Measurements from ENCODE around the gene MYD88. TPM values are rescaled to one million over a fixed set of nuclear protein-coding genes. Genes with fewer than 3 reads are reported as not detected.

Gene MYD88
- total RNA-seq, 5 donors from 2014 or later (not counting 1 experiment from before 2014, with no cell fraction given) = 32.4 to 68.5 (median 56.6) TPM

DNA sequence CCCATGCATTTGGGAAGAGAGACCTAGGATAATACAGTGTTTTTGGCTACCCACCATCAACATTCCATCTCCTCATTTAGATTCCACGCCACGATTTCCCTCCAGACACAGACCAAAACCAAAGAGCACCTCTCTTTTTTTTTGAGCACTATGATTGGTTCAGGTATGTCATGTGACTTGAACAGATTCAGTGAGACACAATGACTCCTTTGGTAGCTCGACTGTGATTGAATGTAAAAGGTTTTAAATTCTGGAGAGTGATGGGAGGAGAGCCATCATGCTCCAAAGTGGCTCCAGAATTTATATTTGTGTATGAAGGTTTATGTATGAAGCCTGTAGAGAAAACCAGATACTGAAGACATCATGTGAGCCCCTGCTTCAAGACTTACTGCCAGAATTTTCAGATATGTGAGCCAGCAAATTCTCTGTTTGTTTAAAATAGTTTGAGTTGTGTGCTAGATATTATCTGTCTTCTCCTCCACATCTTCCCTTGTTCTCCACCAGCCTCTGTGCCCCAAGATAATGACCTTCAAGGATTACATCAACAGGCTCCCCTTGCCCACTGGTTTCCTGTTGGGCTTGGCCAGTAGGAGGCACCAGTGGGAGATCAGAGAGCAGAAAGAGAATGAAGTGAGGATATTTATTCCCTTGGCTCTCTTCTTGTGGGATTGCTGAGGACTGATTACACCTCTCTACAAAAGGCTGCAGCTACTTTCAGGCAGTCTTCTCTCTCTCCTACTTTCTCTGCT is 12.5 kb downstream of the MYD88 start:
- H3K27ac Mint-ChIP-seq = peak overlapping the region; percentile 81 to 90
- Histone ChIP-seq H3K9me3 (peaks cover 6% of the 10 kb centered on the region), H3K36me3 (ENCODE audit: control insufficient read depth in 2 of 2, extremely low read depth in 1 of 2, insufficient read depth in 1 of 2, low read length in 1 of 2) (no peaks in the 10 kb centered on the region), H3K4me3 (ENCODE audit: control insufficient read depth in 1 of 2, extremely low read depth in 1 of 2, low read length in 1 of 2) (no peak overlapping the region), H3K27ac (ENCODE audit: low read length) (peak overlapping the region; percentile 59), H3K4me1 (ENCODE audit: control insufficient read depth in 1 of 2, extremely low read depth in 1 of 2, insufficient read depth in 2 of 2, low read length in 2 of 2) (peaks cover 0 to 19% of the 10 kb centered on the region in 2 experiments), H3K27me3 (replicated peaks in 1 of 2; ENCODE audit: control insufficient read depth in 2 of 2, extremely low read depth in 1 of 2, insufficient read depth in 2 of 2, low read length in 1 of 2) (no peaks in the 10 kb centered on the region)
- peaks cover 0 to 14% (median 7%) of the 10 kb centered on the region in 3 donors for H3K9me3 Mint-ChIP-seq
- CTCF ChIA-PET = no interaction called here
- ATAC-seq (replicated peaks in 1 of 4) = no peak
- H3K27me3 Mint-ChIP-seq = no peaks in the 10 kb centered on the region
- peaks cover 21 to 46% (median 29%) of the 10 kb centered on the region in 3 donors for H3K4me1 Mint-ChIP-seq
- no CpG with 5 or more reads among the region's 3 CpGs for WGBS (ENCODE audit: insufficient coverage)
- no peaks in the 10 kb centered on the region for H3K36me3 Mint-ChIP-seq
- DNase-seq = no peak
- no peak overlapping the region for H3K4me3 Mint-ChIP-seq
- POLR2A ChIA-PET = no interaction called here

DNA sequence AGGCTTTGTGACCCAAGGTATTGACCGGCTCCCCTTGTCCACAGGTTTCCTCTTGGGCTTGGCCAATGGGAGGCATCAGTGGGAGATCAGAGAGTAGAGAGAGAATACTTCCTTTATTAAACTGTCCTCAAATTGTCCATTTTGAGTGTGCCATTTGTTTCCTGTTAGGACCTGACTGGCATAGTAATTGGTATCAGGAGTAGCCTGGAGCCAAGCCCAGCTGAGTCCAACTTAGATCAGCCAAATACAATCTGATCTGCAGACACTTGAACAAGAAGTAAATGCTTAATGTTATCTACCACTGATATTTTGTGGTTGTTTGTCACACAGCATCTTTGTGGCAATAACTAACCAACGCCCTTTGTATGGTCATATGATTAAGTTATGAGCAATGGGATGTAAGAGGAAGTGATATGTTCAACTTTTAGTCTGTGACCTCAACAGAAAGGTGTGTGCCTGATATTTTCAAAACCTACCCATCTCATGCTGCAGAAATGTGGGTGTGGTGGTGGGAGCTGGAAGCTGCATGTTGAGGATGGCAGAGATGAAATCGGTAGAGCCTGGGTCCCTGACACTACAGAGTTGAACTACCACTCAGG is 13.3 kb downstream of the MYD88 start:
- peaks cover 0 to 6% (median 2%) of the 10 kb centered on the region in 3 donors for H3K9me3 Mint-ChIP-seq
- H3K4me1 Mint-ChIP-seq = peaks cover 21 to 46% (median 29%) of the 10 kb centered on the region in 3 donors
- no peaks in the 10 kb centered on the region for H3K27me3 Mint-ChIP-seq
- no peak overlapping the region for H3K4me3 ChIP-seq (ENCODE audit: control insufficient read depth in 1 of 2, extremely low read depth in 1 of 2, low read length in 1 of 2)
- ATAC-seq (replicated peaks in 1 of 4) = peak; percentile 55 to 84 (median 76)
- H3K27ac ChIP-seq (ENCODE audit: low read length) = peak overlapping the region; percentile 59
- H3K36me3 ChIP-seq (ENCODE audit: control insufficient read depth in 2 of 2, extremely low read depth in 1 of 2, insufficient read depth in 1 of 2, low read length in 1 of 2) = no peaks in the 10 kb centered on the region
- H3K4me1 ChIP-seq (ENCODE audit: control insufficient read depth in 1 of 2, extremely low read depth in 1 of 2, insufficient read depth in 2 of 2, low read length in 2 of 2) = peaks cover 0 to 19% of the 10 kb centered on the region in 2 experiments
- H3K36me3 Mint-ChIP-seq = no peaks in the 10 kb centered on the region
- no peak overlapping the region for H3K4me3 Mint-ChIP-seq
- DNase-seq = peak in 2 of 35 experiments; percentile 19 to 49
- H3K27ac Mint-ChIP-seq = peak overlapping the region; percentile 81 to 90
- H3K27me3 ChIP-seq (replicated peaks in 1 of 2; ENCODE audit: control insufficient read depth in 2 of 2, extremely low read depth in 1 of 2, insufficient read depth in 2 of 2, low read length in 1 of 2) = no peaks in the 10 kb centered on the region
- WGBS (ENCODE audit: insufficient coverage) = no CpG with 5 or more reads among the region's 3 CpGs
- H3K9me3 ChIP-seq = peaks cover 2% of the 10 kb centered on the region
- POLR2A ChIA-PET = interaction anchor here in 1 of 2 donors (0.7 kb wide), 1 partner anchor 1363 kb away, joined by 4 read pairs; no protein-coding TSS in a partner anchor
- CTCF ChIA-PET = no interaction called here

DNA sequence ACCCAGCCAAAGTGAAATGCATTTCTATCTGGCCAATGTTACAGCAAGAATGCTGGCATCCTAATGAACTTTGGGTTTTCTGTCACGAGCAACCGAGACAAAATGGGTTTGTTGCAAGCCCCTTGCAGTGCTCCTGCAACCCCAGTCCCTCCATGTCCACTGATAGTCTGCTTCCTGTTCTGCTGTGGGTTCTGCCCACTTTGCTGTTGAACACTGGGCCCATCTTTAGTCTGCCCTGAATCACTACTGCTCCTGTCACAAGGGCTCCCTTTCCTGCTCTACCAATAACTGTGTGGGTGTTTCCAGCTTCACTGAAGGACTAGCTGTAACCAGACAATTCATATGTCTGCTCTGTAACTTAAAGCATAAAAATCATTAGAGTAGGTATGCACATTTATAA is 14.1 kb downstream of the MYD88 start:
- Mint-ChIP-seq H3K36me3 (no peaks in the 10 kb centered on the region), H3K9me3 (peaks cover 0 to under 1% (median 0%) of the 10 kb centered on the region in 3 donors), H3K4me3 (no peak overlapping the region), H3K4me1 (peaks cover 21 to 43% (median 29%) of the 10 kb centered on the region in 3 donors), H3K27me3 (no peaks in the 10 kb centered on the region), H3K27ac (peak overlapping the region; percentile 65 to 71)
- H3K36me3 ChIP-seq (ENCODE audit: control insufficient read depth in 2 of 2, extremely low read depth in 1 of 2, insufficient read depth in 1 of 2, low read length in 1 of 2) = no peaks in the 10 kb centered on the region
- WGBS (ENCODE audit: insufficient coverage) = 94% methylated on average over 2 of the region's 2 CpGs
- H3K27me3 ChIP-seq (replicated peaks in 1 of 2; ENCODE audit: control insufficient read depth in 2 of 2, extremely low read depth in 1 of 2, insufficient read depth in 2 of 2, low read length in 1 of 2) = no peaks in the 10 kb centered on the region
- H3K27ac ChIP-seq (ENCODE audit: low read length) = peak overlapping the region; percentile 2
- peaks cover 0 to 19% of the 10 kb centered on the region in 2 experiments for H3K4me1 ChIP-seq (ENCODE audit: control insufficient read depth in 1 of 2, extremely low read depth in 1 of 2, insufficient read depth in 2 of 2, low read length in 2 of 2)
- CTCF ChIA-PET = no interaction called here
- no peak for DNase-seq
- H3K4me3 ChIP-seq (ENCODE audit: control insufficient read depth in 1 of 2, extremely low read depth in 1 of 2, low read length in 1 of 2) = no peak overlapping the region
- POLR2A ChIA-PET = no interaction called here
- no peak for ATAC-seq (replicated peaks in 1 of 4)
- H3K9me3 ChIP-seq = no peaks in the 10 kb centered on the region

DNA sequence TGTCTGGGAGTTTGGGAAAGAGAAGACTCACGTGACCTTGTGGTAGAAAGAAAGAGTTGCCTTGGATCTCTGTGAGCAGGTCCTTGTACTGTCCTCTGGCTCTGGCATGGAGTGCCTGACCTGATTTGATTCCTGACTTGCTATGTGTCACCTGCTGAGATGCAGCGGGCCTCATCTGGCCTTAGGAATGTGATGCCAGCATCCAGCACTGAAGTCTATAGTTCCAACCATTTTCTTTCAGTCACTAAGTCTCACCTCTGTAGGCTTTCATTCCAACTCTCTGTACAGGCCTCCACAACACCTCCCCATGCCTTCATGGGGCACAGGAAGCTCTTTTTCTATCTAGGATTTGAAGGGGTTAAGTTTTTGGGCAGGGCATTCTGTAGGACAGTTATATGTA is 14.8 kb downstream of the MYD88 start:
- Mint-ChIP-seq H3K9me3 (no peaks in the 10 kb centered on the region), H3K4me1 (peaks cover 15 to 39% (median 27%) of the 10 kb centered on the region in 3 donors), H3K27ac (no peak overlapping the region), H3K27me3 (no peaks in the 10 kb centered on the region), H3K4me3 (no peak overlapping the region), H3K36me3 (no peaks in the 10 kb centered on the region)
- no CpG with 5 or more reads among the region's 2 CpGs for WGBS (ENCODE audit: insufficient coverage)
- H3K27me3 ChIP-seq (replicated peaks in 1 of 2; ENCODE audit: control insufficient read depth in 2 of 2, extremely low read depth in 1 of 2, insufficient read depth in 2 of 2, low read length in 1 of 2) = no peaks in the 10 kb centered on the region
- DNase-seq (no peak), ATAC-seq (replicated peaks in 1 of 4) (no peak)
- POLR2A ChIA-PET = no interaction called here
- H3K27ac ChIP-seq (ENCODE audit: low read length) = no peak overlapping the region
- CTCF ChIA-PET = interaction anchor here in 1 of 2 donors (1.0 kb wide), 1 partner anchor 10 kb away, joined by 4 read pairs; no protein-coding TSS in a partner anchor
- no peak overlapping the region for H3K4me3 ChIP-seq (ENCODE audit: control insufficient read depth in 1 of 2, extremely low read depth in 1 of 2, low read length in 1 of 2)
- H3K4me1 ChIP-seq (ENCODE audit: control insufficient read depth in 1 of 2, extremely low read depth in 1 of 2, insufficient read depth in 2 of 2, low read length in 2 of 2) = peaks cover 0 to 19% of the 10 kb centered on the region in 2 experiments
- H3K36me3 ChIP-seq (ENCODE audit: control insufficient read depth in 2 of 2, extremely low read depth in 1 of 2, insufficient read depth in 1 of 2, low read length in 1 of 2) = no peaks in the 10 kb centered on the region
- H3K9me3 ChIP-seq = no peaks in the 10 kb centered on the region

GRCh38 chr3:38154033-38154494 is 15.6 kb downstream of the MYD88 start:
- Histone ChIP-seq H3K9me3 (no peaks in the 10 kb centered on the region), H3K36me3 (ENCODE audit: control insufficient read depth in 2 of 2, extremely low read depth in 1 of 2, insufficient read depth in 1 of 2, low read length in 1 of 2) (no peaks in the 10 kb centered on the region), H3K4me1 (ENCODE audit: control insufficient read depth in 1 of 2, extremely low read depth in 1 of 2, insufficient read depth in 2 of 2, low read length in 2 of 2) (peaks cover 0 to 19% of the 10 kb centered on the region in 2 experiments), H3K4me3 (ENCODE audit: control insufficient read depth in 1 of 2, extremely low read depth in 1 of 2, low read length in 1 of 2) (no peak overlapping the region), H3K27me3 (replicated peaks in 1 of 2; ENCODE audit: control insufficient read depth in 2 of 2, extremely low read depth in 1 of 2, insufficient read depth in 2 of 2, low read length in 1 of 2) (no peaks in the 10 kb centered on the region), H3K27ac (ENCODE audit: low read length) (no peak overlapping the region)
- POLR2A ChIA-PET = interaction anchor here (0.7 to 1.0 kb wide), 3 partner anchors 10 to 1194 kb away, joined by 3 to 4 read pairs (median 3); partner anchors contain the start of gene OXSR1 (in 1 of the 2)
- Mint-ChIP-seq H3K9me3 (no peaks in the 10 kb centered on the region), H3K4me1 (peaks cover 15 to 37% (median 26%) of the 10 kb centered on the region in 3 donors), H3K27me3 (no peaks in the 10 kb centered on the region), H3K27ac (no peak overlapping the region), H3K4me3 (no peak overlapping the region), H3K36me3 (no peaks in the 10 kb centered on the region)
- CTCF ChIA-PET = interaction anchor here in 1 of 2 donors (1.0 kb wide), 1 partner anchor 9 kb away, joined by 4 read pairs; no protein-coding TSS in a partner anchor
- ATAC-seq (replicated peaks in 1 of 4) (no peak), DNase-seq (no peak)
- whole genome bisulfite sequencing (ENCODE audit: insufficient coverage) = 90% methylated on average over 2 of the region's 2 CpGs

GRCh38 chr3:38154625-38155255 is 16.3 kb downstream of the MYD88 start:
- no peaks in the 10 kb centered on the region for H3K27me3 Mint-ChIP-seq

More at GRCh38 chr3:38154625-38155255, 16.3 kb downstream of the MYD88 start:
- Histone ChIP-seq H3K4me3 (ENCODE audit: control insufficient read depth in 1 of 2, extremely low read depth in 1 of 2, low read length in 1 of 2) (no peak overlapping the region), H3K27ac (ENCODE audit: low read length) (no peak overlapping the region), H3K27me3 (replicated peaks in 1 of 2; ENCODE audit: control insufficient read depth in 2 of 2, extremely low read depth in 1 of 2, insufficient read depth in 2 of 2, low read length in 1 of 2) (no peaks in the 10 kb centered on the region), H3K36me3 (ENCODE audit: control insufficient read depth in 2 of 2, extremely low read depth in 1 of 2, insufficient read depth in 1 of 2, low read length in 1 of 2) (no peaks in the 10 kb centered on the region), H3K4me1 (ENCODE audit: control insufficient read depth in 1 of 2, extremely low read depth in 1 of 2, insufficient read depth in 2 of 2, low read length in 2 of 2) (peaks cover 0 to 19% of the 10 kb centered on the region in 2 experiments), H3K9me3 (no peaks in the 10 kb centered on the region)
- Mint-ChIP-seq H3K9me3 (no peaks in the 10 kb centered on the region), H3K4me1 (peaks cover 15 to 31% (median 21%) of the 10 kb centered on the region in 3 donors), H3K36me3 (no peaks in the 10 kb centered on the region), H3K27ac (no peak overlapping the region), H3K4me3 (no peak overlapping the region)
- DNase-seq (no peak), ATAC-seq (replicated peaks in 1 of 4) (no peak)
- ChIA-PET CTCF (no interaction called here), POLR2A (interaction anchor here (0.7 to 1.0 kb wide), 3 partner anchors 10 to 1195 kb away, joined by 3 read pairs; no protein-coding TSS in a partner anchor)
- 88% methylated on average over 1 of the region's 2 CpGs for WGBS (ENCODE audit: insufficient coverage)

Data from T-cell (primary cell).